Measurements from ENCODE around the gene ARFRP1. TPM values are rescaled to one million over a fixed set of nuclear protein-coding genes. Genes with fewer than 3 reads are reported as not detected.

The ARFRP1 gene
- total and polyA plus RNA-seq, 10 donors = 36.7 to 118 (median 67.3) TPM

GRCh38 chr20:63706027-63706695 is 1.6 kb downstream of the ARFRP1 start:
- no peaks in the 10 kb centered on the region for H3K27me3 ChIP-seq (replicated peaks in 1 of 7)
- intact Hi-C loops (cut with DNase I; ENCODE audit: low total_unique reads) = loop anchor here (10.0 kb wide), 1 partner anchor 159 kb away; the partner anchor contains the start of genes ABHD16B and TPD52L2
- TF ChIP-seq CTCF (IDR thresholded peaks at IDR 0.05 in 8 of 11, conservative IDR thresholded peaks at IDR 0.05 in 3 of 11) = no peak
- peak in 2 of 3 donors; percentile 20 to 38 for TF ChIP-seq POLR2AphosphoS5 (IDR thresholded peaks at IDR 0.05)
- H3K4me1 ChIP-seq = peaks cover 27 to 87% (median 63%) of the 10 kb centered on the region in 6 donors
- peak overlapping the region; percentile 83 to 95 (median 90) for H3K27ac ChIP-seq
- H3K4me3 ChIP-seq = peak overlapping the region in 7 of 8 donors; percentile 75 to 98 (median 89)
- H3K9me3 ChIP-seq = no peaks in the 10 kb centered on the region
- WGBS, 5 donors = 70 to 88% (median 75%) methylated on average over 12 of the region's 12 CpGs
- peak; percentile 78 for DNase-seq
- H3K36me3 ChIP-seq = peaks cover 0 to 79% (median 43%) of the 10 kb centered on the region in 6 donors

- H3K36me3 ChIP-seq = peaks cover 0 to 79% (median 38%) of the 10 kb centered on the region in 6 donors
- peaks cover 26 to 87% (median 62%) of the 10 kb centered on the region in 6 donors for H3K4me1 ChIP-seq
- no peak for DNase-seq
- H3K4me3 ChIP-seq = peak overlapping the region in 1 of 8 donors; percentile 92
- 87 to 92% (median 91%) methylated on average over 7 to 8 of the region's 8 CpGs for WGBS, 5 donors
- peak overlapping the region in 7 of 8 donors; percentile 27 to 95 (median 90) for H3K27ac ChIP-seq
- TF ChIP-seq POLR2AphosphoS5 (IDR thresholded peaks at IDR 0.05) = no peak
- no peak for TF ChIP-seq CTCF (IDR thresholded peaks at IDR 0.05 in 8 of 11, conservative IDR thresholded peaks at IDR 0.05 in 3 of 11)
- no peak for TF ChIP-seq POLR2A (IDR thresholded peaks at IDR 0.05)
- no peaks in the 10 kb centered on the region for H3K27me3 ChIP-seq (replicated peaks in 1 of 7)
- H3K9me3 ChIP-seq = no peaks in the 10 kb centered on the region
- intact Hi-C loops (cut with DNase I; ENCODE audit: low total_unique reads) = loop anchor here (10.0 kb wide), 1 partner anchor 159 kb away; the partner anchor contains the start of genes ABHD16B and TPD52L2
Observed at GRCh38 chr20:63705232-63706026, 2.3 kb downstream of the ARFRP1 start.

GRCh38 chr20:63704749-63705117 is 3.0 kb downstream of the ARFRP1 start:
- TF ChIP-seq POLR2AphosphoS5 (IDR thresholded peaks at IDR 0.05) (peak in 1 of 3 donors; percentile 12), CTCF (IDR thresholded peaks at IDR 0.05 in 8 of 11, conservative IDR thresholded peaks at IDR 0.05 in 3 of 11) (no peak), POLR2A (IDR thresholded peaks at IDR 0.05) (no peak)
- DNase-seq = peak; percentile 75

More at GRCh38 chr20:63704749-63705117, 3.0 kb downstream of the ARFRP1 start:
- H3K9me3 ChIP-seq = no peaks in the 10 kb centered on the region
- H3K27me3 ChIP-seq (replicated peaks in 1 of 7) = no peaks in the 10 kb centered on the region
- H3K36me3 ChIP-seq = peaks cover 0 to 79% (median 43%) of the 10 kb centered on the region in 6 donors
- H3K4me3 ChIP-seq = no peak overlapping the region
- H3K27ac ChIP-seq = peak overlapping the region in 3 of 8 donors; percentile 91 to 95 (median 92)
- H3K4me1 ChIP-seq = peaks cover 26 to 87% (median 60%) of the 10 kb centered on the region in 6 donors
- WGBS, 5 donors = 80 to 97% (median 85%) methylated on average over 5 to 6 of the region's 6 CpGs
- intact Hi-C loops (cut with DNase I; ENCODE audit: low total_unique reads) = loop anchor here (10.0 kb wide), 1 partner anchor 160 kb away; the partner anchor contains the start of genes ABHD16B and TPD52L2

Measured in spleen (tissue), 11 donors.